Prostate gland (tissue), 2 donors: ENCODE data around the gene EIF3I.

ENCODE experiments used
- POLR2A ChIP-seq: fragments of 450-650 bp; IDR thresholded peaks from one replicate; pipeline ENCODE4 v1.6.1; 2016; ENCODE audit warnings: antibody characterized with exemption, mild to moderate bottlenecking
- POLR2AphosphoS5 ChIP-seq: sonication (generic); formaldehyde crosslinking; IDR thresholded peaks from one replicate; pipeline ENCODE4 v1.6.1; 2017; ENCODE audit warnings: antibody characterized with exemption
- TF ChIP-seq, protein P1 (sequence below), 4 experiments: fragments of 200-600 bp in 2 of 4; fragments of 450-650 bp in 2 of 4; sonication (generic) in 2 of 4; IDR thresholded peaks; 1 replicate in 3 of 4; 2 replicates in 1 of 4; pipeline ENCODE4 v1.5.1; 2016 to 2019; ENCODE audit warnings: antibody characterized with exemption in 4 of 4, mild to moderate bottlenecking in 2 of 4, moderate library complexity in 2 of 4

DNA sequence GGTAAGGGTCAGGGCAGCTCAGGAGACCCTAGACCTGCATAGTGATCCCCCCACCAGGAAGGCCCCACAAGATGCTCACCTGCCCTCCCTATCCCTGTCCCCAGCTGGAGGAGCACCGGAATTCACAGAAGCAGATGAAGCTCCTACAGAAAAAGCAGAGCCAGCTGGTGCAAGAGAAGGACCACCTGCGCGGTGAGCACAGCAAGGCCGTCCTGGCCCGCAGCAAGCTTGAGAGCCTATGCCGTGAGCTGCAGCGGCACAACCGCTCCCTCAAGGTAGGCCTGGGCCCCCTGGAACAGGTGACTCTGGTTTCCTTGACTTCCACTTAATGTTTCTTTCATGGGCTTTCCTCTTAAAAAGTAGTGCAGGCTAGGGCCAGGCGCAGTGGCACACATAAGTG, 34.4 kb upstream of the EIF3I start:
- TF ChIP-seq POLR2AphosphoS5, result no peak
- no peak for TF ChIP-seq POLR2A
- TF ChIP-seq, protein P1, sequence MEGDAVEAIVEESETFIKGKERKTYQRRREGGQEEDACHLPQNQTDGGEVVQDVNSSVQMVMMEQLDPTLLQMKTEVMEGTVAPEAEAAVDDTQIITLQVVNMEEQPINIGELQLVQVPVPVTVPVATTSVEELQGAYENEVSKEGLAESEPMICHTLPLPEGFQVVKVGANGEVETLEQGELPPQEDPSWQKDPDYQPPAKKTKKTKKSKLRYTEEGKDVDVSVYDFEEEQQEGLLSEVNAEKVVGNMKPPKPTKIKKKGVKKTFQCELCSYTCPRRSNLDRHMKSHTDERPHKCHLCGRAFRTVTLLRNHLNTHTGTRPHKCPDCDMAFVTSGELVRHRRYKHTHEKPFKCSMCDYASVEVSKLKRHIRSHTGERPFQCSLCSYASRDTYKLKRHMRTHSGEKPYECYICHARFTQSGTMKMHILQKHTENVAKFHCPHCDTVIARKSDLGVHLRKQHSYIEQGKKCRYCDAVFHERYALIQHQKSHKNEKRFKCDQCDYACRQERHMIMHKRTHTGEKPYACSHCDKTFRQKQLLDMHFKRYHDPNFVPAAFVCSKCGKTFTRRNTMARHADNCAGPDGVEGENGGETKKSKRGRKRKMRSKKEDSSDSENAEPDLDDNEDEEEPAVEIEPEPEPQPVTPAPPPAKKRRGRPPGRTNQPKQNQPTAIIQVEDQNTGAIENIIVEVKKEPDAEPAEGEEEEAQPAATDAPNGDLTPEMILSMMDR (IDR thresholded peaks at IDR 0.05), result no peak
